ENCODE measurements around the gene TGFB1I1.

DNA sequence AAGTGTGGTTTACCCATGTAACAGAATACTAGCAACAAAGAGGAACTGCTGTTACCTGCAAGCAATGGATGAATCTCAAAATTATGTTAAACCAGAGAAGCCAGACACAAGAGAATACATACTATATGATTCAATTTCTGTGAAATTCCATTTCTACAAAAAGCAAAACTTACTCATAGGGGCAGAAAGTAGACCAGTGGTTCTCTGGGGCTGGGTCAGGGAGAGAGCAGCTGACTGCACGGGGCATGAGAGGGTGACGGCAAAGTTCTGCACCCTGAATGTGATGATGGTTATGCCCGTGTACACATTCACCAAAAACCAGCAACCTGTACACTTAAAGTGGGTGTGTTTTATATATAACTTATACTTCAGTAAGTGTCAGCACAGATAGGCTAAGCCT is 32.4 kb upstream of the TGFB1I1 start:
- TF ChIP-seq, protein P1, sequence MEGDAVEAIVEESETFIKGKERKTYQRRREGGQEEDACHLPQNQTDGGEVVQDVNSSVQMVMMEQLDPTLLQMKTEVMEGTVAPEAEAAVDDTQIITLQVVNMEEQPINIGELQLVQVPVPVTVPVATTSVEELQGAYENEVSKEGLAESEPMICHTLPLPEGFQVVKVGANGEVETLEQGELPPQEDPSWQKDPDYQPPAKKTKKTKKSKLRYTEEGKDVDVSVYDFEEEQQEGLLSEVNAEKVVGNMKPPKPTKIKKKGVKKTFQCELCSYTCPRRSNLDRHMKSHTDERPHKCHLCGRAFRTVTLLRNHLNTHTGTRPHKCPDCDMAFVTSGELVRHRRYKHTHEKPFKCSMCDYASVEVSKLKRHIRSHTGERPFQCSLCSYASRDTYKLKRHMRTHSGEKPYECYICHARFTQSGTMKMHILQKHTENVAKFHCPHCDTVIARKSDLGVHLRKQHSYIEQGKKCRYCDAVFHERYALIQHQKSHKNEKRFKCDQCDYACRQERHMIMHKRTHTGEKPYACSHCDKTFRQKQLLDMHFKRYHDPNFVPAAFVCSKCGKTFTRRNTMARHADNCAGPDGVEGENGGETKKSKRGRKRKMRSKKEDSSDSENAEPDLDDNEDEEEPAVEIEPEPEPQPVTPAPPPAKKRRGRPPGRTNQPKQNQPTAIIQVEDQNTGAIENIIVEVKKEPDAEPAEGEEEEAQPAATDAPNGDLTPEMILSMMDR (IDR thresholded peaks at IDR 0.05; ENCODE audit: low read depth, low read length, poor library complexity, severe bottlenecking), result no peak
- no peak for TF ChIP-seq EZH2phosphoT487 (IDR thresholded peaks at IDR 0.05; ENCODE audit: borderline replicate concordance, low read length)
